WTC11 (cell line): ENCODE results near the gene EIF4E3. TPM values are rescaled to one million over a fixed set of nuclear protein-coding genes. Genes with fewer than 3 reads are reported as not detected.

ENCODE experiments used
- ATAC-seq: fragments of 200-7000 bp; cut with Tn5 transposase; 2 replicates; pipeline ENCODE4 v1.10.0; 2021; ENCODE audit warnings: mild to moderate bottlenecking, moderate library complexity
- CTCF ChIA-PET: fragments of 300-600 bp; sonication (Branson Sonifier 250); formaldehyde crosslinking; loops from one replicate; lab custom pipeline; 2021; ENCODE audit warnings: antibody characterized with exemption; lab: Charles Lee
- POLR2A ChIA-PET: fragments of 350-600 bp; sonication (Branson Sonifier 250); formaldehyde crosslinking; loops from one replicate; lab custom pipeline; 2021; ENCODE audit warnings: antibody characterized with exemption; lab: Charles Lee
- DNase-seq: peaks from one replicate; pipeline ENCODE4 v3.0.0; 2021; ENCODE audit warnings: low spot score
- H3K27ac Mint-ChIP-seq: 2 replicates; pipeline ENCODE4 v1.8.0; 2021; ENCODE audit warnings: mixed read lengths
- H3K27me3 Mint-ChIP-seq: 2 replicates; pipeline ENCODE4 v1.8.0; 2021; ENCODE audit warnings: low read depth, mild to moderate bottlenecking, moderate library complexity, mixed read lengths
- H3K36me3 Mint-ChIP-seq: 2 replicates; pipeline ENCODE4 v1.8.0; 2021; ENCODE audit warnings: mixed read lengths
- H3K4me1 Mint-ChIP-seq: 2 replicates; pipeline ENCODE4 v1.8.0; 2022; ENCODE audit warnings: mixed read lengths
- H3K4me3 Mint-ChIP-seq: 2 replicates; pipeline ENCODE4 v1.8.0; 2021; ENCODE audit warnings: mild to moderate bottlenecking, moderate library complexity, mixed read lengths
- H3K9me3 Mint-ChIP-seq: 2 replicates; pipeline ENCODE4 v1.8.0; 2021; ENCODE audit warnings: mixed read lengths
- ATF3 ChIP-seq: sonication (generic); formaldehyde crosslinking; conservative IDR thresholded peaks from 2 replicates; pipeline ENCODE4 v1.8.1; 2022; ENCODE audit warnings: mild to moderate bottlenecking, missing genetic modification reagents
- E2F5 ChIP-seq: sonication (generic); formaldehyde crosslinking; IDR thresholded peaks from 2 replicates; pipeline ENCODE4 v1.8.1; 2022; ENCODE audit warnings: mild to moderate bottlenecking, moderate library complexity, missing genetic modification reagents
- GRHL2 ChIP-seq: fragments of 250-450 bp; sonication (Bioruptor Pico); IDR thresholded peaks from 2 replicates; pipeline ENCODE4 v1.8.0; 2022; ENCODE audit warnings: mild to moderate bottlenecking, moderate library complexity; ENCODE audit not compliant: insufficient replicate concordance, severe bottlenecking
- GTF2I ChIP-seq: fragments of 250-450 bp; sonication (Bioruptor Pico); conservative IDR thresholded peaks from 2 replicates; pipeline ENCODE4 v1.4.0; 2021; ENCODE audit warnings: mild to moderate bottlenecking
- HMGA2 ChIP-seq: fragments of 250-450 bp; sonication (Bioruptor Pico); IDR thresholded peaks from 2 replicates; pipeline ENCODE4 v1.4.0; 2021; ENCODE audit warnings: mild to moderate bottlenecking, moderate library complexity
- HMGXB4 ChIP-seq: sonication (generic); formaldehyde crosslinking; IDR thresholded peaks from 2 replicates; pipeline ENCODE4 v1.8.1; 2023; ENCODE audit warnings: mild to moderate bottlenecking, moderate library complexity, missing genetic modification reagents
- IRF1 ChIP-seq: sonication (generic); formaldehyde crosslinking; IDR thresholded peaks from 2 replicates; pipeline ENCODE4 v1.8.0; 2023; ENCODE audit warnings: missing genetic modification reagents
- MYBL2 ChIP-seq: sonication (generic); formaldehyde crosslinking; IDR thresholded peaks from 2 replicates; pipeline ENCODE4 v1.8.1; 2023; ENCODE audit warnings: mild to moderate bottlenecking, moderate library complexity, missing genetic modification reagents
- NFYB ChIP-seq: sonication (generic); formaldehyde crosslinking; conservative IDR thresholded peaks from 2 replicates; pipeline ENCODE4 v1.8.0; 2022; ENCODE audit warnings: low read depth, missing genetic modification reagents
- NR1H2 ChIP-seq: sonication (generic); formaldehyde crosslinking; IDR thresholded peaks from 2 replicates; pipeline ENCODE4 v1.9.0; 2021; ENCODE audit warnings: mild to moderate bottlenecking, moderate library complexity, missing genetic modification reagents
- SMAD3 ChIP-seq: sonication (generic); formaldehyde crosslinking; IDR thresholded peaks from 2 replicates; pipeline ENCODE4 v1.8.0; 2022; ENCODE audit warnings: missing genetic modification reagents, mild to moderate bottlenecking, borderline replicate concordance
- ZNF416 ChIP-seq: fragments of 250-450 bp; sonication (Bioruptor Pico); IDR thresholded peaks from 2 replicates; pipeline ENCODE4 v1.9.0; 2021; ENCODE audit warnings: mild to moderate bottlenecking, inconsistent platforms
- ZNF532 ChIP-seq: fragments of 250-450 bp; sonication (Bioruptor Pico); IDR thresholded peaks from 2 replicates; pipeline ENCODE4 v1.9.0; 2021; ENCODE audit warnings: mild to moderate bottlenecking, borderline replicate concordance
- ZSCAN18 ChIP-seq: fragments of 250-450 bp; sonication (Bioruptor Pico); IDR thresholded peaks from 2 replicates; pipeline ENCODE4 v2.1.2; 2022; ENCODE audit warnings: mild to moderate bottlenecking, moderate library complexity
- total RNA-seq: library from RNA; stranded (reverse); gene quantifications from 3 replicates; pipeline ENCODE4 v1.2.3, GENCODE V29; 2021

EIF4E3 gene
- total RNA-seq, 1 experiment from 2014 or later = 16.5 TPM

- peaks cover 15% of the 10 kb centered on the region for H3K4me1 Mint-ChIP-seq
- DNase-seq (no peak), ATAC-seq (no peak)
- no peaks in the 10 kb centered on the region for H3K27me3 Mint-ChIP-seq
- H3K4me3 Mint-ChIP-seq = no peak overlapping the region
- H3K36me3 Mint-ChIP-seq = peaks cover 10% of the 10 kb centered on the region
- peaks cover 6% of the 10 kb centered on the region for H3K9me3 Mint-ChIP-seq
- ChIA-PET POLR2A (no interaction called here), CTCF (interaction anchor here (0.7 to 1.5 kb wide), 2 partner anchors 10 to 1430 kb away, joined by 3 to 4 read pairs; no protein-coding TSS in a partner anchor)
- TF ChIP-seq HMGXB4 (CRISPR knock-in tag) (no peak), NFYB (CRISPR knock-in tag) (no peak), ZNF416 (CRISPR knock-in tag) (no peak)
- no peak overlapping the region for H3K27ac Mint-ChIP-seq
Observed at GRCh38 chr3:71701251-71701762, 23.9 kb downstream of the EIF4E3 start.

GRCh38 chr3:71695000-71695482 is 30.2 kb downstream of the EIF4E3 start:
- peaks cover 26% of the 10 kb centered on the region for H3K4me1 Mint-ChIP-seq
- POLR2A ChIA-PET = no interaction called here
- CTCF ChIA-PET = interaction anchor here (0.7 to 1.4 kb wide), 3 partner anchors 14 to 35 kb away, joined by 3 to 5 read pairs (median 4); no protein-coding TSS in a partner anchor

More at GRCh38 chr3:71695000-71695482, 30.2 kb downstream of the EIF4E3 start:
- no peaks in the 10 kb centered on the region for H3K27me3 Mint-ChIP-seq
- TF ChIP-seq MYBL2 (no peak), IRF1 (CRISPR knock-in tag) (no peak), SMAD3 (CRISPR knock-in tag) (no peak), HMGA2 (CRISPR knock-in tag) (no peak), E2F5 (CRISPR knock-in tag) (no peak), ZNF532 (CRISPR knock-in tag) (no peak), ZSCAN18 (no peak), GTF2I (CRISPR knock-in tag) (no peak), GRHL2 (CRISPR knock-in tag) (no peak), NR1H2 (CRISPR knock-in tag) (no peak), ATF3 (CRISPR knock-in tag) (no peak)
- H3K36me3 Mint-ChIP-seq = peaks cover 10% of the 10 kb centered on the region
- ATAC-seq (no peak), DNase-seq (no peak)
- H3K9me3 Mint-ChIP-seq = peaks cover 6% of the 10 kb centered on the region
- H3K27ac Mint-ChIP-seq = peak overlapping the region; percentile 59; the same call in 1 of the 2 replicates
- no peak overlapping the region for H3K4me3 Mint-ChIP-seq
